ENCODE results near the gene PREP.
"Not testable (repeated sequence)": the region's sequence is repeated elsewhere in the genome, so short reads cannot be mapped to it uniquely, and the experiment has no call there.

The PREP gene

DNA sequence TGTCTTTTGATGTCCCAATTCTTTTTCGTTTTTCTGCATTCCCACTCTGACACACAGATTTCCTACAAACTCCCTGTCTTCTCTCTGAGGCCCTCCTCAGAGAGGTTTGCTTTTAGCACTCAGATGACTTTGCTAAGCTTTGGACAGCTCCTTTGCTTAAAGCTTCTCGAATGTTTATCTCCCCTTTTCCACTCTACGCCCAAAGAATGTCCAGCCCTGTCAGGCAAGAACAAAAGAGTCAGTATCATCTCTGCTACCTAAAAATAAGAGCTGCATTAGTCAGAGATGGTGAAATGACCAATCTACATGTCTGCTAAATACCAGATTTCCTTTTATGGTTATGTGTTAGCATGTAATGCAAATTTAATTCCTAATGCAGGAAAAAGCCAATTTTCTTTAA, 56.8 kb downstream of the PREP start:
- in situ Hi-C loops (cut with MboI; ENCODE audit: low sequenced_read_pairs), result no loop called here

DNA sequence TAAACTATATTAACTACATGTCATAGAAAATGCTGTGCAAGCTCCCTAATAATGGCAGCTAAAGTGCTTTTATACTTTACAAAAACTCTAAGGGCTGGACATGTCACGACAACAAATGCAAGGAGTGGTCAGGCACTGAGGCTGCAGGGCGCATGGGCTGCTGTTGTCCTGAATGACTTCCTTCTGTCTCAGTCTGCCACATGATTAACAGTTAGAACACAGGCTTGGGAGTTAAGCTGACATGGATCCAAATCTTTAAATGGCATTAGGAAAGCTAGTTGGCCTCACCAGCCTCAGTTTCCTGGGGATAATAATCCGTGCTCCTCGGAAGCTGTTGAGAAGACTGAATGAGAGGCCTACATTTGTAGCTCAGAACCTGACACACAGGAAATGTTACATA, 57.4 kb downstream of the PREP start:
- in situ Hi-C loops (cut with MboI; ENCODE audit: low sequenced_read_pairs), result no loop called here

DNA sequence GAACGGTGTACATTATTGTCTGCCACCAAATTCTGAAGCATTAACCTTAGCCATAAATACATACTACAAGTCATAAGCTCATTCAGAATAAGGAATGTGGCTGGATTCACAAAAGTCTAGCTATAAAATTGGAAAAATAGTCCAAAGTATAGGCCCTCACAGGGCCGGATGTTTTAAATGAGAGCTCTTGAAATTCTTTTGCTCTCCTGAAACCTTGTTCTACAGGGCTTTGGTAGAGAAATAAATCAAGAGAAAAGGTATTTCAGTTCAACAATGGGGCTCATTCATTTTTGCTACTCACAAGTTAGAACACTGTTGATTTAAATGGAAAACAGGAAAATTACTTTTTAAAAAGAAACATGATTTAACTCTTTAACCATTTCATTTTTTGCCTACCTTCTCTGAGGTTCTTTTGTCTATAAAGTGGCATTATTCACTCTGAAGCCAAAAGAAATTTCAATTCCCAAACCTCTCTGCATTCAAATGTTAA, 58.0 kb downstream of the PREP start:
- in situ Hi-C loops (cut with MboI; ENCODE audit: low sequenced_read_pairs), result no loop called here

DNA sequence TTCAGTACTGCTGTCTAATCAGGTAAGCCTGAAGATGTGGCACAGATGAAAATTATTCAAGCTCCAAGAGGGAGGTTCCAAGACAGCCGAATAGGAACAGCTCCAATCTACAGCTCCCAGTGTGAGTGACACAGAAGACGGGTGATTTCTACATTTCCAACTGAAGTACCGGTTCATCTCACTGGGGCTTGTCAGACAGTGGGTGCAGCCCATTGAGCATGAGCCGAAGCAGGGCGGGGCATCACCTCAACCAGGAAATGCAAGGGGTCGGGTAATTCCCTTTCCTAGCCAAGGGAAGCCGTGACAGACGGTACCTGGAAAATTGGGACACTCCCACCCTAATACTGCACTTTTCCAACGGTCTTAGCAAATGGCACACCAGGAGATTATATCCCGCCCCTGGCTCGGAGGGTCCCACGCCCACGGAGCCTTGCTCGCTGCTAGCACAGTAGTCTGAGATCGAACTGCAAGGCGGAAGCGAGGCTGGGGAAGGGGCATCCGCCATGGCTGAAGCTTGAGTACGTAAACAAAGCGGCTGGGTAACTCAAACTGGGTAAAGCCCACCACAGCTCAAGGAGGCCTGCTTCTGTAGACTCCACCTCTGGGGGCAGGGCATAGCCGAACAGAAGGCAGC, 64.4 kb downstream of the PREP start:
- in situ Hi-C loops (cut with MboI; ENCODE audit: low sequenced_read_pairs), result not testable (repeated sequence)

DNA sequence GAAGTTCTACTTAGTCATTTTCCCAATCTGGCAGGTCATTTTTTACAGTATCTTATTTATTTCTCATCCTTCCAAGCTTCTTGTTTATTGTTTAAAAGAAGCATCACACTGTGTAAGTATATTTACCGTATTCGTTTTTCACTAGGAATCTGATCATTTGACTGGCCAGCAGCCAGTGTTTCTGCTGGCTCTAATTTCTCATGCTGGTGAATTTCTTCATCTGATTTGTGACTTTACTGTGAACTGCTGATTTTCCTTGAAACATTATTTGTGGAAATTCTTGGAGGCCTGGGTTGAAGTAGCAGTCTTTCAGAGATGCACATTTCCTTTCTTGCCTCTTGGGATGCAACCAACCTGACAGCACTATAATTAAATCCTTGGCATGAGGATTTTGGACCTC, 65.9 kb downstream of the PREP start:
- in situ Hi-C loops (cut with MboI; ENCODE audit: low sequenced_read_pairs), result no loop called here

DNA sequence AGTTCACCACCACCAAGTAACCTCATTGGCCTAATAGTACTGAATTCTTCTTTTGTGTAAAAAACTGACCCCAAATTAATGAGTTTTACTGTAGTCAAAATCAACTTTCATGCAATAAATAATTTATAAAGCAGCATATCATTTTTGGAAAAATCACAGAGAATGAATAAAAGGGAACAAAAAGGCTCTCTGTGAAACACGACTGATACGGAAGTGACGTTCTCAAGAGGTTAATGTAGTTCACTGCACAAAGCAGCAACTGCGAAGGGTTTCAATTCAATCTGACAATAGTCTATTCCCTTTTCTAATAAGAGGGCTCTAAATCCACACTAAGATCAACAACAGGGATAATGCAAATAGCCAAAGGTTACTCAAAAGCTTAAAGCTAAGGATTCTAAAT, 70.3 kb downstream of the PREP start:
- in situ Hi-C loops (cut with MboI; ENCODE audit: low sequenced_read_pairs), result no loop called here

DNA sequence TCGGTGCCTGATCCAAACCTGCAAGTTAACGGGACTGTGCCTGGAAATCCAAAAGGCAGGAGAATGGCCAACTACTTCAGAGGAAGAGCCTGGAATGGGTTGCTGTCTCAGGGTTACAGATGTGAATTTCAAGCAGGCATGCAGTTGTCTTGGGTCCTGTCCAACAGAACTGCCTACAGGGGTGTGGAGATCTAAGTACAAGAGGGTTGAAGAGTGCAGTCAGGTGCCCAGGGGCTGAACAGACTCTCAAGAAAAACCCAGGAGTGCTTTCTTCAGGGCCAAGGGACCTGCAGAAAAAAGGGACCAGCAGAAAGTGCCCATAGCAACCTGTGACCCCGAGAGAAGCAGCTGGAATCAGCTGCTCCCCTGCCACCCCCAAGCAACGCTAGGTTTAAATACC, 71.0 kb downstream of the PREP start:
- in situ Hi-C loops (cut with MboI; ENCODE audit: low sequenced_read_pairs), result no loop called here

DNA sequence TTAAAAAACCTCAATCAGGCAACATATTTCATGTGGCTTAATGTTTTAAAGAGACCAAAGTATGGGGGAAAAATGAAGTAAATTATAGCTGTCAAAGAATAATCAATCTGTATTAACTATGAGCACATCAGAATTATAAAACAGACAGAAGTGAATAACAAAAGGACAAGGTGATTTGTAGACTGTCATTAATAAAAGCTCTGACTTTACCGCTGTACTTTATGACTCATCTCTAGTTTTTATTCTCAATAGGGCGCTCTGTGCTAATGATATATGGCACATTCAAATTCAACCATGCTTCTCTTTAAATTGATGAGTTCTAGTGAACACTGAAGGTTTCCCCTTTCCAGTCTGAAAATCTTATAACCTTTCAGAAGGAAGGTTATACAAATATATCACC, 72.0 kb downstream of the PREP start:
- in situ Hi-C loops (cut with MboI; ENCODE audit: low sequenced_read_pairs), result no loop called here

DNA sequence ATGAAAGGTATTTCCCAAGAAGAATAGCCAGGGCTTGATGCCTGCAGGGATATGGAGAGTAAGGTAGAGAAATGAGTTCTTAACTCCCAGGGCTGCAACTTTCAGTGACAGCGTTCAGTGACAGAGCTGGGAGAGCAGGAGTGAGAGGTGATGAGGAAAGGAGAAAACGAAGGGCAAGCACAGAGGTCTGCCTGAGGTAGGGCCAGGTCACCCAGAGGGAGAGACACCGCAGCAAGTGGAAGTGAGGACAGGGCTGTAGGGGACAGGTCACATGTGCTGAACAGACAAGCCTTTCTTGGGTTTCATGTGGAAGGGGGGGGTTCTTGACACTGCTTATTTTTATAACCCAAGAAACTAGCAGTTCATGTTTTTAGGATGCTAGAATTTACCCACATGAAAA, 72.5 kb downstream of the PREP start:
- in situ Hi-C loops (cut with MboI; ENCODE audit: low sequenced_read_pairs), result no loop called here

DNA sequence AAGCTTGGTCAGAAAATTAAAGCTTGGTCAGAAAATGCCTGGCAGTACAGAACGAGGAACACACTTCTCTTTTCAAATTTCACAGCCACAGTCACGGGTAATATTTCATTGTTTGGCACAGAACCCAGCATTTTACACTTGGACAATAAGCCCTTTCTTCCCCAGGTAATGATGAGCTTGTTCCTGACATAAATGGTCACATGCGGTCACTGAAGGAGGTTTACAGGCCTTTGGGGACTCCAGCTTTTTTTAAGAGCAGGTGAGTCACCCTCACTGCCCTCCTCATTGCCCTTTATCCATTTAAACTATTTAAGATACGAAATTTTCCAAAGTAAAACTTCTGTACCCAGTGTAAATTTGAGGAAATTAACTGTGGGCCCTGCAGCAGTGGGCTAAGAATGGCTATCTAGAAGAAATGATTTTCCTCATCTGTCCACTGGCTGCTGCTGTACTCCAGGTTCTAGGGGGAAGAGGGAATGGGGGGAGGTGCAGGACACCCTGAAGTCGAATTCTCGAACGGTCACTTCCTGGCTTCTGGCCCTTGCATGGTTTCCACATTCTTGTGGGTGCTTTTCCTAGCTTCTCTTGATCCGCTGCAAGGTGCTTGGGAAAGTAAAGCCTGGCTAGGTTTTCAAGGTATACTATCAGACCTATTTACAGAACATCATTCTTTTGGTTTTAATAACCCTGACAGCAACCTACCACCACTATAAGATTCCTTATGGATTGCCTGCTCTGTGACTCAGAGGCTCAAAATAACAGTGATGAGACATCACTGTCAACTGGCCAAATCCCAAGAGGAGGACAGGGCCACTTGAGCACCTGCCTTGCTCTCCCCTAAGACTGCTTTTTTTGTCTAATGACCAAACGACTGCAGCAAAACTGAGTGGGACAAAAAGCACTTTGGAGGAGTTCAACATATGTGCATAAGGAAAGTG, 75.8 kb downstream of the PREP start:
- in situ Hi-C loops (cut with MboI; ENCODE audit: low sequenced_read_pairs), result no loop called here

DNA sequence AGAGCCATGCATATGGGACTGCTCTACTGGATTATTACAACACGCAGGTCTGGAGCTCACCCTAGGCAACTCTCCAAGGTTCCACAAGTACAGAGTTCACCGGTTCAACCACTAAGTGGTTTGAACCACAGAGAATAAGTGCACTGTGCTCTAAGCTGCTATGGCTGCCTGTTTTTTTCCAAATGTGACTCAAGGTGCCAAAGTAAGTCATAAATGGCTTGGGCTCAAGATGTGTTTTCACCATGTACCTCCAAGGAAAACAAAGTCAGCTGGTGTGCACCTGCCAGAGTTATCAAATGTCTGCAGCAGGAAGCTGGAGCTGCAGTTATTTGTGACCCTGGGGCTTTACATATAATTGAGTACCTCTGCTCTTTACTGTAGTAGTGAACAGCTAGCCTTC, 76.7 kb downstream of the PREP start:
- in situ Hi-C loops (cut with MboI; ENCODE audit: low sequenced_read_pairs), result no loop called here

DNA sequence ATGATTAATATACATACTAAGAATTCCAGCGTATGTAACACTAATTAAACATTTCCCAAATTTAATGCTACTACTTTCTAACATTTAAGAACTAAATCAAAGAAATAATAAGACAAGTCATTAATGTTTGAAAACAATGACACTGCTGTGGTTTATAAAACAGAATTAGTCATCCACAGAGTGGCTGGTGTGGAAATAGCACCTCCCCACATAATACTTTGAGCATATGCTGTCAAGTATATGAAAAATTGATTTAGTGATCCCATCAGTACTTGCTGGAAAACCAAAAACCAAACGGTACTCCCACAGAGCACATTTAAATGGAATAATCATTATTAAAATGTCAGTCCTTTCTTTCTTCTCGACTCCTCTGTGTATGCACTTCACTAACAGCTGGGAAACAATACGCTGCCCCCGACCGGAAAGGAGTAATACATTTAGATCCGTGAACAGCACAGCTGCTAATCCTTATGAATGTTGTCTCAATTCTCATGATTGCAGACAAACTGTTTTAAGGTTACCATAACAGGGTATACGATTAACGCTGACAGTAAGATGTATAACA, 78.4 kb downstream of the PREP start:
- in situ Hi-C loops (cut with MboI; ENCODE audit: low sequenced_read_pairs), result no loop called here

DNA sequence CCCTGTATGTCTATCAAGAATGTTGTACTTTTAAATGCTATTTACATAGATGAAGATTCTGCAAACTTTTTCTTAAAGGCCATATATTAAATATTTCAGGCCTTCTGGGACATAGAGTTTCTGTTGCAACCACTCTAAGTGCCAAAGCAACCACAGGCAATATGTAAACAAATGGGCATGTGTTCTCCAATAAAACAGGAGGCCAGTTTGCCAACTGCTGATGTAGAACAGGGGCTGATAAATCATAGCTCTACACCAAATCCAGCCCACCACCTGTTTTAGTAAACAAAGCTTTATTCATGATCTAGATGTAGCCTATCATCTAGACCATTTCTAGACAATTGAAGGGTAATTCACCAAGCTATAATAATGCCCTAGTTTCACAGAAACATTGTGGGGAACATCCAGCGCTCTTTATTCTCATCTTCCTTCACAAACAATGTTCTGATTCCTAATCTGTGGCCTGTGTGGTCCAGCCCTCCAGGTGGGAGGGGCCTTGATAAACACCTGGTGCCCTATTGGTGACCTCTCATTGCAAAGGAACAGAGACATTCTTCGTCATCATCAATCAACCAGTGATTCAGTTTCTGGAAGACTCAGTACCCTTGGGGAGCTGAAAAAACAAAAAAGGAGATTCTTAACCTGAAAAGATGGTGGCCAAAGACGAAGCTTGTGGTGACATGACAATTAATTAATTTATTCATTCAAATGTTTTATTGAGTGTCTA, 80.2 kb downstream of the PREP start:
- in situ Hi-C loops (cut with MboI; ENCODE audit: low sequenced_read_pairs), result no loop called here

DNA sequence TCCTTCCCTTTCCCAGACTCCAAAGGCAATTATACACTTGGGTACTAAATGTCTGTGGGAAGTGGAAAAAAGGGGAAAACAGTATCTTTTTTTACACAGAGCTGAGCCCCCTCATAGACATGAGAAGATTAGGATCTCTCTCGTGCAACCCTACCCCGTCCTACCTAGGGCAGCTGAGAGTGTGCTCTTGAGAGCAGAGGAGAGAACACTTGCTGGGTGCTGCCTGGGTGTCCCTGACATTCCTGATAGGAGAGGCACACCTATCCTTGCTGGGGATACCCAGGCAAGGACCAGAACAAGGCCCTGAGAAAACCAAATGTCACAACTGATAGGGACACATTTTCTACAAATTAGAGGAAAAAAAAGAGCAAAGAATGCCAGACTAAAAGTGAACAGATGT, 81.2 kb downstream of the PREP start:
- in situ Hi-C loops (cut with MboI; ENCODE audit: low sequenced_read_pairs), result no loop called here

DNA sequence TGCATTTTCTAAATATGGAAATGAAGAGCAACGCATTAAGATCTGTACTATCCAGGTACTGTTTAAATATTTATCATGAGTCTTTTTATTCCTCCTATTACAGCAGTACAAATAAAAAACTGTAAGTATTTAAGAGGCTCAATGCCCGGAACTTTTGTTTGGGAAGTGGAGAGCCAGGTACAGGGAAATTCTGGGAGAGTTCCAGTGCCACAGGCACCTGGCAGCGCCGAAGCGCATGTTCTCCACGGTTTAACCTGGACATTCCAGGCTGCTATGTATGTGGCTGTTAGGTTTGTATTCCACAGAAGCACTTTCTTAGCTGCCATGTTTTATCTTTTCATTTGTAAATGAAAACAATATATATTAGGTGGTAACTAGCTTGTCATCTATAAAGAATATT, 81.7 kb downstream of the PREP start:
- in situ Hi-C loops (cut with MboI; ENCODE audit: low sequenced_read_pairs), result no loop called here

DNA sequence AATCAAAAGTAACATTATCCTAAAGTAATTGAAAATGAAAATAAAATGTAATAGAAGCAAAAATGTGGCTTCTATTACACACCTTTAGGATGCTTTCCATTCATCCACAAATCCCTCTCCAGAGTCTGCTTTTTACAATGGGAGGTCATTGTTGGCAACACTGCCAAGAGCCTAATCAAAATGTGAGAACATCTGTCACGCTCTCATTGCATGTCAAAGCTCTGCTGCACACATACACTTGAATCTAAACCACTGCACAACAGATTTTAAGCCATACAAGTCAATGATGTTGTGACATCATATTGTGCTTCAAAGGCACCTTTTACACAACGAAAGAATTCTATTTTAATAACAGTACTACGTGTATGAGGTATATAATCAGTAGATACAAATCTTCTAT, 82.1 kb downstream of the PREP start:
- in situ Hi-C loops (cut with MboI; ENCODE audit: low sequenced_read_pairs), result no loop called here

DNA sequence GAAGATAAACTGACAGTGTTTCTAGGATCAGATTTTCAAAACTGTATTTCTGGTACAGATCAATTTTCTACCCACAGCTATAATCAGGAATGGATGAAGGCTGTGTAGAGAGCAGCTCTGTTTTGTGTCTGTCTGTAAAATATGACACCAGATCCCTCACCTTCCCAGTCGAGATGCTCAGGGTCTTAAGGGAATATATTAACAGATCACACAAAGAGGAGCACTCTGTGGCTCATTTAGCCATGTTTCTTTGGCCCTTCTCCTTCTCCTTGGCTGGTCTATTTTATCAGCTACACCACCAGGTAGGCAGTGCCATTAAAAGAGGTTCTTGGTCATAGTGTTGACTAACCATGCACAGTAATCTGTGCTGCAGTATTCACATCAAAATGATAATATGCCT, 82.6 kb downstream of the PREP start:
- in situ Hi-C loops (cut with MboI; ENCODE audit: low sequenced_read_pairs), result no loop called here

DNA sequence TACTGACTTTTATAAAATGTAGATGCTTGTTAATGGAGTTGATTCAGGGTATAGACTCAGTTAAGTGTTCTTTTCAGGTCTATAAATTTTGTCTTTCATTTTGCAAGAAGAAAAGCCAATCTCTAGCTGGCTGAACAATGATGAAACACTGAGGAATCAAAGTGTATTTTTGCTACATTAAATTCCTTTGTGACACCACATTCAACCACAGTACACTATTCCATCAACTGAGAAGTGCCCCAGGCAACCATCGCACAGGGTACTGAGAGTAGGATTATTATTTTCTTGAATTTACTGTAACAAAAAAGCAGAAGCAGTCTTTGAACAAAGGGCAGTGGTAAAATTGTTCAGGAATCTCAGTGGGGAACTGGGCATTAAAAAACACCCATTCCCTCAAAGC, 83.6 kb downstream of the PREP start:
- in situ Hi-C loops (cut with MboI; ENCODE audit: low sequenced_read_pairs), result no loop called here

DNA sequence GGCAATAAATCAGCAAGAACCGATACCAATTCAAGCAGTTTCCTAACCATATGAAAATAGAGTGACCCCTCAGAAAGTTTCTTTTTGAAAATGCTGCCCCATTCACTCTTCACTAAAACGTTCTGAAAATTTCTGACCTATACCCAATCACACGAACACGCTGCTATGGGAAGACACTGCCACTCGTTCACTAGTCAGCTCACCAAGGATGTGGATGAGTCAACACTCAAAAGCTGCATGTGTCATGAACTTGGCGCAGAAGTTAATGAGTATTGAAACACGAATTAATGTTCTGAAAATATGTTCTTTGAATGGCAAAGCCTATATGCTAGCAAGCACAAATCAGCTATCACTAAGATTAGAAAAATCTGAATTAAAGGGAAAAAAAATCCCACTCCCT, 84.2 kb downstream of the PREP start:
- in situ Hi-C loops (cut with MboI; ENCODE audit: low sequenced_read_pairs), result no loop called here

DNA sequence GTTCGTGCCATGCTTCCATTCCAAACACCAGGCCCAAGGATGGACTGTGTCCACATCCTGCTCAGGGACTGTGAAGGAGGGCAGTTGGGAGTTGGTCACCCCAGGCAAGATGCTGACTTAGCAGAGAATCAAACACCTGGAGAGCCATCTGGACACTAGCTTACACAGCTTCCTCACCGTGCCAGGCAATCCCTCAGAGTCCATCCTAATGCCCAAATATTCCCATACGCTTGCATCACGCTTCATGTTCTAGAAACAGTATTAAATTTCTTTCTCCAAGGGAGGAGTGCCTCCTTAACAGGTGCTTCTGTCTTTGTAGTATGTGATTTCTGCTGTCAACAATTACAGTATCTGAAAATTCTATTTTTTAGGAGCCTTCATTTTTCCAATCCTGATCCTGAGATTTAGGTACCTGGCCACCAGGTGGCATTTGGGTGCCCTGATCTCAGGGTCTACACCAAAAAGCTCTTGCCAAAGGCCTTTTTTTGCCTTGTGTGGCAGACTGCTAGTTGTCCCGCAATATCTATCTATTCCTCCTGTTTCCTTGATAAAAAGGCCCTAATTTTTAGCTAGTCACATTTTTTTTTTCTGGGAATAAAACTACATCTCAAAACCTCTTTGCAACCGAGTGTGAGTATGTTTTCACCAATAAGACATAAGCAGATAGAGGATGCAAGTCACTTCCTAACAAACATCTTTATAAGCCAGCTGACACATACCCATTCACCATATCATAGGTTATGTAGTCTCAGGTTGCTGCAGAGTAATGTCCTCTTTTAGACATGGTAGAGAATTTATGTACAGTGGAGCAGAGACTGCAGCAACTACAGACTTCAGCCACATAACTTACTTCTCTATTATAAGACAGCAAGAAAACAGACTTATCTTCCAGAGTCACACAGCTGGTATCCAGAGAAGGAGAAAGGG, 85.0 kb downstream of the PREP start:
- in situ Hi-C loops (cut with MboI; ENCODE audit: low sequenced_read_pairs), result no loop called here
